ENCODE data around the gene FRMD3.

Gene FRMD3

DNA sequence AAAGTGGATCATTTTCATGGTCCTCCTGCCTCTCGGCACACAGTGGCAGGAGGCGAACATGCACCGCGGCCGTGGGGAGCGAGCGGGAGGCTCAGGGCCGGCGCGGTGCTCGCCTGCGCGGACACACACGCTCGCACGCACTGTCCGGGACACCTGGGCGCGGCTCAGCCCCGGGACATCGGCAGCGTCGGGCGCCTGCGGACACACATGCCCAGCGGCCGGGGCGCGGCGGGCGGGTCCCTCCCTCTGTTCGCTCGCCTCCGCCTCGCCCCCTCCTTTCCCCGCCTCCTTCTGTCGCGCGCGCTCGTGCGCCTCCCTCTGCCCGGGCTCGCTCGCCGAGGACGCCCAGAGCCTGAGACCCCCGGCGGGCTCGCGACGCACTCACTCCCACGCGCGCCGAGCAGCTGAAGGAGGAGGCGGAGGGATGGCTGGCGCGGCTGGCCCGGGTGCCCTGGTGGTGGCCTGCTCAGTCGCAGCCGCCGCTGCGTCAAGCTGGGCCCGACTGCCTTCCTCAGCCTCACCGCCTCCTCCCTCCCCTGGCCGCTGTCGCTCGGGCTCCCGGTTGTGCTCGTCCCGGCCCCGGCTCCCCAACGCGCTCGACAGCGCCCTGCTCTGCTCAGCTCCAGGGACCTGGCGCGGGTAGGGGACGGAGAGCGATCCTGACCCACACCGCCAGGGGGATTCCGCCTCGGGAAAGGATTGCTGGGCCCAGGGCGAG, at the start of gene FRMD3:
Gene FRMD3 (minus strand): TSS at position 230 of the 718 bp plus-strand sequence. CDS start 170 bp downstream, at position 60.
- no peak within 1 kb of the TSS for H3K4me3 Mint-ChIP-seq
- peaks cover 23% of the 10 kb centered on the region for H3K27me3 Mint-ChIP-seq

DNA sequence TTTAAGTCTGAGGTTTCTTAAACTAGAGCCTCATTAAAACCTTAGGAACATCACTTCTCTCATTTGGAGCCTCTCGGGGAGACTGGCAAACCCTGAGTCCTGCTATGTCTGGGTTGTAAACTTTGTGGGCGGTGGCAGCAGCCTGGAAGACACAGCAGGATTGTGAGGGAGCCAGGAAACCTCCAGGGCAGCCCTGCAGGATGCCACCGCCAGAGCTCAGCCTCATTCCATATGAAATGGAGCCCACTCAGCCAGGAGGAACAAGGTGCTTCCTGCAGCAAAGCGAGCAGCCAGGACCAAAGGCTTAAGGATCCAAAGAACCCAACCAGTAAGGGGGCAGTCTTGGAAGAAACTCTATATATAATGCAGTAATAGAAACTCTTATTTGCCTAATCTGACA, 46.8 kb upstream of the FRMD3 start:
- Mint-ChIP-seq H3K4me3 (no peak overlapping the region), H3K27me3 (no peaks in the 10 kb centered on the region), H3K36me3 (peaks cover 4% of the 10 kb centered on the region)

More for the DNA sequence above, at the start of gene FRMD3:
- H3K36me3 Mint-ChIP-seq = peaks cover 2% of the 10 kb centered on the region
- no peak within 1 kb of the TSS for H3K27ac Mint-ChIP-seq
- H3K4me1 Mint-ChIP-seq = peaks cover 6% of the 10 kb centered on the region
- H3K9me3 Mint-ChIP-seq = no peaks in the 10 kb centered on the region

DNA sequence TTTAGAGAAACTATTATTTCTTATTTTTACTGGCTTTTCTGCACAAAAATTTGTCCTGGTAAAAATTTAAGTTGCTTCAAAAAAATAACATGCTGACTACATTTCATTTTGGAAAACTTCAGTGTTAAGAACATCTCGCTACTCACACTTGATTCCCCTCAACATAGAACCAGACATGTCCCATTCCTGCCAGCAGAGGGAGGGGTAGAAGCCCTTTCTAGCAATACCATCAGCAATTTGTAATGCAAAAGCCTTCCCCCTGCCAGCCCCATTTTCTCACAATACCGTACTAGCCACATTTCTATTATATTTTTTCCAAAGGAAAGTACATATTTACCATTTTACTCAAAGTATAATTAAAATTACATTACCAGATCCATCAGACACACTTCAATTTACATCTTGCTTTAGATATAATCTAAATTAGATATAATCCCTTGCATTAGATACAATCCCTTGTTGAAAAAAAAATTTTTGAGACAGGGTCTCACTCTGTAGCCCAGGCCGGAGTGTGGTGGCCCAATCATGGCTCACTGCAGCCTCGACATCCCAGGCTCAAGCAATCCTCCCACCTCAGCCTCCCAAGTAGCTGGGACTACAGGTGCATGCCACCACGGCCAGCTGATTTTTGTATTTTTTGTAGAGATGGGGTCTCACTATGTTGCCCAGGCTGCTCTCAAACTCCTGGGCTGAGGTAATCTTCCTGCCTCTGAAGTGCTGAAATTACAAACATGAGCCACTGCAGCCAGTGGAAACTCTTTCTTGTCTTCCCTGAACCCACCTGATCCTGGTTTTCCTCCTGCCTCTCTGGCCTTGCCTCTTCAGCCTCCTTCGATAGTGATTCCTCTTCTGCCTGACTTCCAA, 45.2 kb upstream of the FRMD3 start:
- Mint-ChIP-seq H3K4me1 (no peaks in the 10 kb centered on the region), H3K9me3 (no peaks in the 10 kb centered on the region), H3K4me3 (no peak overlapping the region), H3K27ac (no peak overlapping the region), H3K36me3 (peaks cover 12% of the 10 kb centered on the region), H3K27me3 (no peaks in the 10 kb centered on the region)

More for the DNA sequence above, 46.8 kb upstream of the FRMD3 start:
- no peak overlapping the region for H3K27ac Mint-ChIP-seq
- H3K4me1 Mint-ChIP-seq = no peaks in the 10 kb centered on the region
- H3K9me3 Mint-ChIP-seq = no peaks in the 10 kb centered on the region

DNA sequence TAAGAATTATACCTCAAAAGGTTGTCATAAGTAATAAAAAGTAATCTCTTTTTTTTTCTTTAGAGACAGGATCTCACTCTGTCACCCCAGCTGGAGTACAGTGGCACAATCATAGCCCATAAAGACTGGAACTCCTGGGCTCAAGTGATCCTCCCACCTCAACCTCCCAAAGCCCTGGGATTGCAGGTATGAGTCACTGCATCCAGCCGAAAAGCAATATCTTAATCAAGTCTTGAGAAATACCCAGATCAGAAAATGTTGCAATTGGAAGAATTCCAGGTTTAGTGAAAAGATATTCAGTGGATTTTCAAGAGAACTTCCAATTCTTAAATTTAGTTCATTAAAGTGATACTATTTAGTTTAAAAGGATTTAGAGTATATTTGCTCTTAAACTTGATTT, 43.8 kb upstream of the FRMD3 start:
- Mint-ChIP-seq H3K27me3 (peaks cover 3% of the 10 kb centered on the region), H3K4me3 (no peak overlapping the region), H3K9me3 (peaks cover 6% of the 10 kb centered on the region), H3K27ac (no peak overlapping the region), H3K4me1 (no peaks in the 10 kb centered on the region), H3K36me3 (peaks cover 16% of the 10 kb centered on the region)

DNA sequence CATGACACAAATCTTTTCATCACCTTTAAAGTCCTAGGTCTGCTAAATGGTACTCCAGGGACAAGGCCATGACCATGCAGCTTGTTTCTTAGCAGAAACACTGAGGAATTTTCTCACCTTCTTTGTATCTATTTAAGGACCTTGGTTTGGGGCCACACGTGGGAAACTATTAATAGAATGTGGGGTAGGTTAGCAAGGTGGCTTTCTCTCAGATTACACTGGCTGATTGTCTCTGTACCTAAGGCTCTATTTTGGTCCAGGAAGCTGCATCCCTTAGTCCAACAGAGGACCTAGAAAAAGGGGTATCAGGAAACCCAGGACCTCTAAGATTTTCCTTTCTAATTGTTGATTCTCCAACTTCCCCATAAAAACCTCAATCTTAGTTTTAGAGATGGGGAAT, 36.3 kb upstream of the FRMD3 start:
- Mint-ChIP-seq H3K27me3 (peaks cover 3% of the 10 kb centered on the region), H3K27ac (no peak overlapping the region), H3K4me3 (no peak overlapping the region), H3K4me1 (no peaks in the 10 kb centered on the region), H3K36me3 (peaks cover 22% of the 10 kb centered on the region), H3K9me3 (peaks cover 6% of the 10 kb centered on the region)

DNA sequence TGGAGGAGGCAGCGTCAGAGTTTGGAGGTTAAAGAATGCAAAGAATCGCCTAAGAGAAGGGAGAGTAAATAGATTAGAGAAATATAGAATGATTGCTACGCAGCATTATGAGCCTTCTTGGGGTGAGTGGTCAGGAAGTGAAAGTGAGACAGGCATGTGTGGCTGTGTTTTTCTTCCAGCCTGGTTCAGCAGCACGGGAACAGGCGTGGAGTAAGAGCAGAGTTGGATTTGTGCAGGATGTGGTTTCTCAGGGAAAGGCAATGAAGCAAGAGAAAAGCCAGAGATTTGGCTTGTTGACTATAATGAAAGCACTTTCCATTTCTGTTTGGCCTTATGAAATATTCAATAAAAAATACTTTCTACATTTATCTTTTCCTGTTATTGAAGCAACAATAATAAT, 34.3 kb upstream of the FRMD3 start:
- H3K4me1 Mint-ChIP-seq = no peaks in the 10 kb centered on the region
- peaks cover 1% of the 10 kb centered on the region for H3K27me3 Mint-ChIP-seq
- H3K4me3 Mint-ChIP-seq = no peak overlapping the region
- H3K36me3 Mint-ChIP-seq = peaks cover 12% of the 10 kb centered on the region
- no peak overlapping the region for H3K27ac Mint-ChIP-seq
- peaks cover 4% of the 10 kb centered on the region for H3K9me3 Mint-ChIP-seq

DNA sequence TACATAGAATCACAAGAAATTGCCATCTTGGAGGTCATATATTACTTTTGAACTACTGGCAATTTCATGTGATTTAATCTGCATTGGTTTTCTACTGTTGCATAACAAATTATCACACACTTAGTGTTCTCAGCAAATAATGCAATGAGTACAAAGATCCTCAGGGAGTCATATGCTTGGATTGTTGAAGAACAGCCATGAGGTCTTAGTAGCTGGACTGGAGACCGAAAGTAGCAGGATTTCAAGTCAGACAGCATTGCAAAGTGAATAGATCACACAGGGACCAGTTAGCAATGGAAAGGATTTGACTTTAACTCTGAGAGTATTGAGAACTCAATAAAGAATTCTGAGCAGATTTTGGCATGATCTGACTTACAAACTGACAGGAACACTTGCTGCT, 32.2 kb upstream of the FRMD3 start:
- H3K9me3 Mint-ChIP-seq = no peaks in the 10 kb centered on the region
- no peaks in the 10 kb centered on the region for H3K27me3 Mint-ChIP-seq
- no peak overlapping the region for H3K4me3 Mint-ChIP-seq
- H3K4me1 Mint-ChIP-seq = no peaks in the 10 kb centered on the region
- no peak overlapping the region for H3K27ac Mint-ChIP-seq
- peaks cover 12% of the 10 kb centered on the region for H3K36me3 Mint-ChIP-seq

DNA sequence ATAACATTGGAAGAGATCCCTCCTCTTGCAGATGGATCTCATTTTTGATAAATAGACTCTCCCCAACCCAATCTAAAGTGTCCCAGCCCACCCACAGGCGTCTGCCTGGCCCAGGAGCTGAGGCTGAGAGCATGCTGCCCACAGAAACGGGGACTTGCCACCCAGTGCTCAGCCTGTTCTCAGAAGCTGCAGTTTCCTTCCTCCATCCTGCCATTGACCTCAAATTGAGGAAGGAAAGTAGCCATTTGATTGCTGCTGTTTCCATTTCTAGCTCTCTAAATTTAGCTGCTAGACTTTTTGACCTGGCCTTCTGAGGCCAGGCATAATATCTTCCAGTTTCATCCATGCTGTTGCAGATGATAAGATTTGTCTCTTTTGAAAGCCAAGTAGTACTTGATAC, 31.1 kb upstream of the FRMD3 start:
- Mint-ChIP-seq H3K27ac (no peak overlapping the region), H3K36me3 (peaks cover 10% of the 10 kb centered on the region), H3K27me3 (no peaks in the 10 kb centered on the region), H3K4me1 (no peaks in the 10 kb centered on the region), H3K4me3 (no peak overlapping the region), H3K9me3 (no peaks in the 10 kb centered on the region)

DNA sequence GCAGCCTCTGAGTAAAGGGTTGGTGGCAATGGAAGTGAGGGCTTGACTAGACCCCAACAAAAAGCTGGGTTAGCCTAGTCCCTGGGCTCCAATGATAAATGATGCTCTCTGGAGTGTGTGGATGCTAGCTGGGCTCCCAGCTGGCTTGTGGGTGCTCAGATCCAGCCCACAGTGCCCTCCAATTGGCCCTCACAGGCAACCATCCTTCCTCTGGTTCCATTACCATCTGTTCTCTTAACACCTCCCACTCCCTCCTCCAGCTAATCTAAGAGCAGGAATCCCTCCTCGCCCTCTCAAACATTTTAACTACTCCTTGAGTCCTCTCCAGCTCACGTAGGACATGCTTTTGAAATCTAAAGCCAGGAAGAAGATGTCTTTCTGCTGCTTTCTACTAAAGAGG, 25.2 kb upstream of the FRMD3 start:
- H3K4me3 Mint-ChIP-seq = no peak overlapping the region

DNA sequence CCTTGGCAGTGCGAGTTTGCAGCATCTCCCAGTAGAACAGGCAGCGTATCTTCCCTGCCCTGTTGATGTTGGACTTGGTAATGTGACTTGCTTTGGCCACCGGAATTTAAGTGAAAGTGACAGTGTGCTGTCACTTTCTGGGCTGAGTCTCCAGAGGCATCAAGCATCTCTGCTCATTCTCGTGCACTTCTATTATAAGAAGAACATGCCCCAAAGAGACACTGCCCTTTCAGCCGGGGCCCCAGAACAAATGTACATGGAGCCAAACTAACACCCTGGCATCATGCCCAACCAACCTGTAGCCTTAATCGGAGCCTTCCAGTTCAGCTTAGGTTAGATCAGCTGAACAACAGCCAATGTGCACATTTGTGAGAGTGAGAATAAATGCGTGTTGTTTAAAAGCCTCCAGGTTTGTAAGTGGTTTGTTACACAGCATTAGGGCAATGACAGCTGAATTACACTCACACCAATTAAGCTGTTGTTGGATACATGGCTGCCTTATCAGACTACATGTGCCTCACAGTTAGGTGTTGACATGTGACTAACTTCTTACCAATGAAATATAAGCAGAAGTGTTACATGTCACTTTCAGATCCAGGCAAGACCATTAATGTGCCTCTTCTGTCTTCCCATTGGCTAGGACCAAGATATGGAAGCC, 22.1 kb upstream of the FRMD3 start:
- Mint-ChIP-seq H3K27me3 (no peaks in the 10 kb centered on the region), H3K36me3 (peaks cover 10% of the 10 kb centered on the region), H3K27ac (no peak overlapping the region), H3K4me3 (no peak overlapping the region), H3K4me1 (no peaks in the 10 kb centered on the region), H3K9me3 (peaks cover 5% of the 10 kb centered on the region)

More for the DNA sequence above, 25.2 kb upstream of the FRMD3 start:
- H3K27me3 Mint-ChIP-seq = no peaks in the 10 kb centered on the region
- peaks cover 5% of the 10 kb centered on the region for H3K36me3 Mint-ChIP-seq
- H3K4me1 Mint-ChIP-seq = no peaks in the 10 kb centered on the region
- no peaks in the 10 kb centered on the region for H3K9me3 Mint-ChIP-seq
- no peak overlapping the region for H3K27ac Mint-ChIP-seq

DNA sequence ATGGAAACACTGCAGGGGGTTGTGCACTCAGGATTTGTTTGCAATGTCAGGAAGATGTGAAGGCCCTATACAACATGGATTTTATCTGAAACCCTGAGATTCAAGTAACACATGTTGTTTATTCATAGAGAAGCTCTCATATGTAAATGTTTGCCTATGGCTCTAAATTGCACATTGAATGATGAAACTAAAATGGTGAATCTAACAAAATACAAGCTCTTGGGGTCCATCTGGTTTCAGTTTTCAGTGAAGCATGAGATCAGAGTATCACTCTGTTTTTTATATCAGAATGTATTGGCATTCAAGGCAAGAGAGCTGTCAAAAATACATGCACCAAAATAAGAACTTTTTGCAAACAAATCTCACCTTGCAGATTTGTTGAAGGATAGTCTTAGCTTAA, 19.6 kb upstream of the FRMD3 start:
- Mint-ChIP-seq H3K9me3 (peaks cover 20% of the 10 kb centered on the region), H3K4me1 (no peaks in the 10 kb centered on the region), H3K36me3 (peaks cover 15% of the 10 kb centered on the region), H3K27me3 (no peaks in the 10 kb centered on the region), H3K4me3 (no peak overlapping the region), H3K27ac (no peak overlapping the region)

DNA sequence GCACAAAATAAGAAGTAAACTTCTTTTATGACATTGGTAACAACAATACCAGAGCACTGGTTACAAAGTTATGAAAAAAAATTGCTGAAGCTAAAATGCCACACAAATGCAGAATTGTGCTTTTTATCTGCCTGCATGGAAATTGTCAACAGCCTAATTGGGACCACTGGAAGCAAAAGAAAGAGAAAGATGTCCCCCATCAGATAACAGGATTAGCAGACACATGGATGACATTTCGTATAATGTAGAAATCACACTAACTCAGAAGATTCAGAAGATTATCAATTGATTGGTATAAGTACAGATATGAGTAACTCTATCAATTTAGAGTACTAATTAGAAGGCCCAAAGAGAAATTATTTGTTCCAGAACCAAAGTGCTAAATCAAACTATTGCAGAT, 19.1 kb upstream of the FRMD3 start:
- Mint-ChIP-seq H3K27ac (no peak overlapping the region), H3K27me3 (no peaks in the 10 kb centered on the region), H3K9me3 (peaks cover 24% of the 10 kb centered on the region), H3K4me1 (no peaks in the 10 kb centered on the region), H3K36me3 (peaks cover 15% of the 10 kb centered on the region), H3K4me3 (no peak overlapping the region)

DNA sequence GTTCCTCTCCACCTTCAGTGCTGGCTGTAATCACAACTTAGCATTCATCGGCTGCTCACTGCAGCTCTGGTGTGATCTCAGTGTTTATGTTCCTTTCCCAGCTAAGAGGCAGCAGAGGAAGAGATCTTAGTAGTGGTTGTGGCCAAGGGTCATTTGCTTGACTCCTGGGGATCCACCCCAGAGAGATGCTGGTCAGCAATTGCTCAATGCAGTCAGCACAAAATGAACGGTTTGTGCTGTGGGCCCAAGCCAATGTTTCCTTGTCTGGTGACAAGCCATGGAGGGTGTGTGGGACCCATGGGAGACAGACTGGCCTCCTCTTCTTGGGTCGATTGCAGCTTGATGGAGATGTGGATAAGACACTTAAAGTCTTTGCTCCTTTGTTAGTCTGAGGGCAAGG, 16.1 kb upstream of the FRMD3 start:
- H3K9me3 Mint-ChIP-seq = peaks cover 38% of the 10 kb centered on the region

DNA sequence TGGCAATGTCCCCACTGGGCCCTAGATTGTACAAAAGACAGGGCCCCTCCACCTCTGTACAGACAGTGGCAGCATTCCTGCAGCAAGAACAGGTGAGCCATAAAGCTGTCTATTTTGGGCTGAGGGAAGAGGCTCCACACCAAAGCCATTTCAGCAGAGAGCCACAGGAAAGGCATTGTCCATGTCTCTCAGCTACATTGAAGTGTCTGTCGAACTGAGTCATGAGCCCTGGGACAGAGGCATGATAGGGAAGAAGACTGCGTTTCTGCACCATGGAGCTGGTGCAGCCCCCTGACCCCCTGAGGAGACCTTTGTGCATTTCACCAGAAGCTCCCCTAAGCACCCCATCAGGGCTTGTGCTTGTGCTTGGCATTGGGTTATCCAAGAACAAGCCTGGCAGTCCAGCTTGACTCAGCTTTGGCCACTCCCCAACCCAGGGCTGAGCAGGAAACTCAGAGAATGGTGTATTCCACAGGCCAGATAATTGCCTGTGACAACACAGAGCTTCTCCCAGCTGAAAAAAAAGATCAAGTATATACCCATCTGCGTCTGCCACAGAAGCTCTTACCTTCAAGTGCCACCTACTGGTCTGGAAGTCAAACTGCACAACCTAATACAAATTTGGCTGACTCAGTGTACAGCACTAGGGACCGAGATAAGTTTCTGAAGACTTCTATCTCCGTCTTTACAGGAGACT, 5.9 kb upstream of the FRMD3 start:
- no peak overlapping the region for H3K27ac Mint-ChIP-seq
- H3K4me3 Mint-ChIP-seq = no peak overlapping the region
- H3K9me3 Mint-ChIP-seq = no peaks in the 10 kb centered on the region
- peaks cover 9% of the 10 kb centered on the region for H3K36me3 Mint-ChIP-seq
- H3K4me1 Mint-ChIP-seq = peaks cover under 1% of the 10 kb centered on the region
- peaks cover 10% of the 10 kb centered on the region for H3K27me3 Mint-ChIP-seq

More for the DNA sequence above, 16.1 kb upstream of the FRMD3 start:
- Mint-ChIP-seq H3K27ac (no peak overlapping the region), H3K36me3 (peaks cover 15% of the 10 kb centered on the region), H3K27me3 (peaks cover 3% of the 10 kb centered on the region), H3K4me3 (no peak overlapping the region), H3K4me1 (no peaks in the 10 kb centered on the region)

DNA sequence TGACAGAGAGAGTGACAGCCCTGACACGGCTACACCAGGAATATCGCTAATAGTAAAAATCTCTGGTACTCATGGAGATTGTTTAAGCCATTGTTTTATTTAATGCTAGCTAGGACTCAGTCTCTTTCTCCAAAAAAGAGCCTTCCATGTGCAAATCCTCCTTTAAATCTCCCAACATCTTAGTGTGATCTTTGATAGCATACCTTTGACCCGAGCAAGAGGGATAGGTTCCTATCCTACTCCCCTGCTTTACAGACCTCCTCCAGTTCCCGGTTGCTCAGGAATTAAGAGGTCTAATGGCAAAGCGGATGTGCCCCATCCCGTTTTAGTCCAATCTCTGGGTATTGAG, 663 bp upstream of the FRMD3 start:
- Mint-ChIP-seq H3K27ac (no peak overlapping the region), H3K9me3 (no peaks in the 10 kb centered on the region), H3K27me3 (peaks cover 23% of the 10 kb centered on the region), H3K36me3 (peaks cover 2% of the 10 kb centered on the region), H3K4me1 (peaks cover 6% of the 10 kb centered on the region), H3K4me3 (no peak overlapping the region)

Data from activated naive CD4-positive, alpha-beta T cell treated with anti-CD3 and anti-CD28 coated beads, Interleukin-2, amount 50 U/mL, for 24 hours (primary cell).